GM13977 (cell line): ENCODE results near the gene LDHD.

Experiments
- DNase-seq: peaks from one replicate; pipeline ENCODE4 v3.0.0; 2012; ENCODE audit warnings: low spot score
- CTCF ChIP-seq: IDR thresholded peaks from 2 replicates; pipeline ENCODE4 v1.5.1; 2012; ENCODE audit warnings: mild to moderate bottlenecking, control low read depth; ENCODE audit not compliant: insufficient read depth; ENCODE audit errors: extremely low read depth, missing control alignments
- in situ Hi-C: fragments of 300-500 bp; cut with MboI; formaldehyde crosslinking; loops from one replicate; pipeline ENCODE4 v1.12.0; 2022; ENCODE audit warnings: low sequenced_read_pairs, low pct_unique_long_range_greater_than_20kb, mixed read lengths, inconsistent platforms; ENCODE audit not compliant: unreplicated experiment

Gene LDHD

GRCh38 chr16:75114946-75115825 lies 1.4 kb downstream of the LDHD start:
- in situ Hi-C loops: no loop called here
- no peak for DNase-seq
- no peak for TF ChIP-seq CTCF

GRCh38 chr16:75114179-75114945 lies 2.2 kb downstream of the LDHD start:
- in situ Hi-C loops: no loop called here
- DNase-seq: peak; percentile 10
- no peak for TF ChIP-seq CTCF

- TF ChIP-seq CTCF: no peak
- DNase-seq: no peak
- in situ Hi-C loops: no loop called here
These were observed 2.9 kb downstream of the LDHD start for GRCh38 chr16:75113541-75114121.

GRCh38 chr16:75112734-75113491 lies 3.7 kb downstream of the LDHD start:
- in situ Hi-C loops: no loop called here
- no peak for DNase-seq
- no peak for TF ChIP-seq CTCF

GRCh38 chr16:75111961-75112733 lies 4.4 kb downstream of the LDHD start:
- no peak for TF ChIP-seq CTCF
- in situ Hi-C loops: no loop called here
- DNase-seq: no peak

- DNase-seq: no peak
- TF ChIP-seq CTCF: no peak
- in situ Hi-C loops: no loop called here
These were observed 5.1 kb downstream of the LDHD start for GRCh38 chr16:75111514-75111940.
